Gastrocnemius medialis (tissue), 4 donors: Measurements from ENCODE around the gene ISL2. TPM values are rescaled to one million over a fixed set of nuclear protein-coding genes. Genes with fewer than 3 reads are reported as not detected.
A peak's percentile ranks its signal among the peaks of the same experiment; 100 is the strongest.

ENCODE experiments used
- ATAC-seq, 2 donors: fragments of 150-250 bp; one replicate each; pipeline ENCODE4 v1.9.1; 2016
- DNase-seq, 2 donors: peaks; one replicate each; pipeline ENCODE4 v3.0.0-alpha.2; 2019
- H3K27ac ChIP-seq, 4 donors: fragments of 200-600 bp; sonication (generic); 1 replicate in 1 of 4; 2 replicates in 3 of 4; pipeline ENCODE4 v1.5.1; 2016 to 2018; ENCODE audit warnings: mild to moderate bottlenecking in 2 of 4, moderate library complexity in 1 of 4
- H3K27me3 ChIP-seq, 3 donors: fragments of 200-600 bp; sonication (generic) in 2 of 3; 1 replicate in 1 of 3; 2 replicates in 2 of 3; pipeline versions ENCODE4 v1.5.1 to v1.6.0; 2016 to 2019; ENCODE audit warnings: mild to moderate bottlenecking in 1 of 3, moderate library complexity in 1 of 3
- H3K36me3 ChIP-seq, 2 donors: fragments of 200-600 bp; sonication (generic) in 1 of 2; one replicate each; pipeline ENCODE4 v1.5.1; 2017 to 2018
- H3K4me1 ChIP-seq, 2 donors: fragments of 200-600 bp; sonication (generic) in 1 of 2; one replicate each; pipeline ENCODE4 v1.5.1; 2016 to 2017; ENCODE audit warnings: mild to moderate bottlenecking in 2 of 2
- H3K4me3 ChIP-seq, 4 donors: fragments of 200-600 bp; sonication (generic) in 3 of 4; 1 replicate in 1 of 4; 2 replicates in 3 of 4; pipeline ENCODE4 v1.5.1; 2016 to 2019; ENCODE audit warnings: mild to moderate bottlenecking in 2 of 4
- H3K9me3 ChIP-seq, 3 donors: fragments of 200-600 bp; sonication (generic) in 2 of 3; 1 replicate in 1 of 3; 2 replicates in 2 of 3; pipeline ENCODE4 v1.5.1; 2016 to 2019
- CTCF ChIP-seq, 5 experiments: fragments of 450-650 bp in 3 of 5; fragments of 200-600 bp in 2 of 5; sonication (generic) in 2 of 5; IDR thresholded peaks in 4 of 5; conservative IDR thresholded peaks in 1 of 5; 1 replicate in 4 of 5; 2 replicates in 1 of 5; pipeline ENCODE4 v1.5.1; 2016 to 2019; ENCODE audit warnings: antibody characterized with exemption in 5 of 5, mild to moderate bottlenecking in 3 of 5, moderate library complexity in 3 of 5
- POLR2A ChIP-seq, 2 donors: fragments of 450-650 bp; IDR thresholded peaks; one replicate each; pipeline ENCODE4 v1.6.1; 2017; ENCODE audit warnings: antibody characterized with exemption in 2 of 2, mild to moderate bottlenecking in 2 of 2, moderate library complexity in 2 of 2
- in situ Hi-C, 4 donors: fragments of 200-750 bp; cut with MboI; loops; one replicate each; pipeline versions ENCODE4 v1.15.0 to v1.8.0; 2017; ENCODE audit warnings: low sequenced_read_pairs in 4 of 4
- intact Hi-C: fragments of 100-400 bp; cut with DNase I; formaldehyde crosslinking; loops from one replicate; pipeline ENCODE4 v1.15.1; 2023; ENCODE audit warnings: low total_unique reads
- total RNA-seq, 4 donors: library from RNA; depleted of rRNA; stranded (reverse); fragments of >200 nt; gene quantifications; one replicate each; pipeline versions ENCODE4 v1.1.0 to v1.2.3, GENCODE V29; 2016

ISL2 gene
- total RNA-seq, 4 donors from 2014 or later: not detected

GRCh38 chr15:76337059-76337695 lies 604 bp downstream of the ISL2 start:
- no peaks in the 10 kb centered on the region for H3K36me3 ChIP-seq
- peaks cover 87 to 94% (median 88%) of the 10 kb centered on the region in 3 donors for H3K27me3 ChIP-seq
- peaks cover 39 to 42% of the 10 kb centered on the region in 2 donors for H3K4me1 ChIP-seq
- no peak for DNase-seq
- H3K9me3 ChIP-seq: no peaks in the 10 kb centered on the region
- H3K4me3 ChIP-seq: peak overlapping the region in 1 of 4 donors; percentile 22
- H3K27ac ChIP-seq: no peak overlapping the region
- ATAC-seq: no peak
- intact Hi-C loops: loop anchor here (10.0 kb wide), 1 partner anchor 528 kb away; no protein-coding TSS in a partner anchor
- in situ Hi-C loops: loop anchor here in 3 of 4 donors (10.0 to 25.0 kb wide), 2 partner anchors 142 to 150 kb away; no protein-coding TSS in a partner anchor
- TF ChIP-seq CTCF (IDR thresholded peaks at IDR 0.05 in 4 of 5, conservative IDR thresholded peaks at IDR 0.05 in 1 of 5) (no peak), POLR2A (IDR thresholded peaks at IDR 0.05) (no peak)

DNA sequence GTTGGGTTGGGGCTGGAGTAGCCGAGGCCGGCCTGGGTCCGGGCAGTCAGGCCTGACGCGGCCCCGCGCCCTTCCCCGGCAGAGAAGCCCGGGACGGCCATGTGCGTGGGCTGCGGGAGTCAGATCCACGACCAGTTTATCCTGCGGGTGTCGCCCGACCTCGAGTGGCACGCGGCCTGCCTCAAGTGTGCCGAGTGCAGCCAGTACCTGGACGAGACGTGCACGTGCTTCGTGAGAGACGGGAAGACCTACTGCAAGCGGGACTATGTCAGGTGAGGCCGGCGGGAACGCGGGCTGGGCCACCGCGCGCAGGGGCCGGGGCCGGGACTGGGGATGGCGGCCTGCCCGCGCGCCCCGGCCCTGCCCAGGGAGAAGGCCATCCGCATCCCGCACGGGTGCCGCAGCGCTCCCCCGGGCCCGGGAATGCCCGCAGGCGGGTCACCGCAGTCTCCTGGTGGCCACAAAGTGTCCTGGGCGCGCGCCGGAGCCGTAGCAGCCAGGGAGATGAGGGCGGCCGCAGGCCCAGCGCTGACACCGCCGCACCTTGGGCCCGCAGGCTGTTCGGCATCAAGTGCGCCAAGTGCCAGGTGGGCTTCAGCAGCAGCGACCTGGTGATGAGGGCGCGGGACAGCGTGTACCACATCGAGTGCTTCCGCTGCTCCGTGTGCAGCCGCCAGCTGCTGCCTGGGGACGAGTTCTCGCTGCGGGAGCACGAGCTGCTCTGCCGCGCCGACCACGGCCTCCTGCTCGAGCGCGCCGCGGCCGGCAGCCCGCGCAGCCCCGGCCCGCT lies 1.3 kb downstream of the ISL2 start:
- no peak overlapping the region for H3K27ac ChIP-seq
- no peaks in the 10 kb centered on the region for H3K9me3 ChIP-seq
- no peak overlapping the region for H3K4me3 ChIP-seq
- H3K27me3 ChIP-seq: peaks cover 94 to 100% (median 95%) of the 10 kb centered on the region in 3 donors
- H3K36me3 ChIP-seq: no peaks in the 10 kb centered on the region
- no peak for DNase-seq
- H3K4me1 ChIP-seq: peaks cover 40 to 43% of the 10 kb centered on the region in 2 donors
- intact Hi-C loops (loop anchor here (10.0 kb wide), 1 partner anchor 527 kb away; no protein-coding TSS in a partner anchor), in situ Hi-C loops (loop anchor here in 3 of 4 donors (10.0 to 25.0 kb wide), 2 partner anchors 143 to 151 kb away; no protein-coding TSS in a partner anchor)
- no peak for ATAC-seq
- no peak for TF ChIP-seq POLR2A (IDR thresholded peaks at IDR 0.05)
- no peak for TF ChIP-seq CTCF (IDR thresholded peaks at IDR 0.05 in 4 of 5, conservative IDR thresholded peaks at IDR 0.05 in 1 of 5)

DNA sequence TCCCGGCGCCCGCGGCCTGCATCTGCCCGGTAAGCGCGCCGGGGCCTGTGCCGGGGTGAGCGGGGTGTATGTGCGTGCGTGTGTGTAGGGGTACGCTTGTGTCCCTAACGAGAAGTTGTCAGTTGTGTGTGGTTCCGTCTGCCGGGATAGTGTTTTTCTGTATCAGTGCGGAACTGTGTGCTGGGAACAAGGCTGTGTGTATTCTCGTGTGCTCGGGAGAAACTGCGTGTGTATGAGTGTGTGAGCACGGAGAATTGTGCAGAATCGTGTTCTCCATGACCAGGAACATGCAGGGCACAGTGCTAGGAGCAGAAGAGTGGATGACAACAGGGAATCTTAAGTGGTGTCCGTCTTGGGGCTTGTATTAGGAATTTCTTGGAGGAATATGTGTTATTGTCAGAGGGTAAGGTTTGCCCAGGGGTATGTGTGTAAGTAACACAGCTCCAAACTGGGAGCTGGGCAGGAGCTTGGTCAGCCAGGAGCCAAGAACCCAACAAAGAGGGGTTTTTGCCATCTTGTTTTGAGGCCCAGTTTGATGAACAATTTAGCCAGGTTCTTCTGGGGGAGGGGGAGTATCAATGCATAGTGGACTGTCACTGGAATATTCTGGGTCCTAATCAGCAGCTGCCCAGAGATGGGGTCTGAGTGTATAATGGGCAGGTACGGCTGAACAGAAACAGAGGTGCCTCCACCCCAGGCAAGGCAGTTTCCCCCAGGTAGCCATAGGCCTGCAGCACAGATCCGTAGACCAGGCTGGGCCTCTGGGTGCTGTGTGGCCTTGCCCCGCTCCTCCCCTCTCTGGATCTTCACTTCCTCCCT lies 2.1 kb downstream of the ISL2 start:
- in situ Hi-C loops: loop anchor here in 3 of 4 donors (10.0 to 25.0 kb wide), 2 partner anchors 144 to 151 kb away; no protein-coding TSS in a partner anchor
- H3K36me3 ChIP-seq: no peaks in the 10 kb centered on the region
- DNase-seq (no peak), ATAC-seq (no peak)
- intact Hi-C loops: loop anchor here (10.0 kb wide), 1 partner anchor 526 kb away; no protein-coding TSS in a partner anchor
- TF ChIP-seq POLR2A (IDR thresholded peaks at IDR 0.05) (no peak), CTCF (IDR thresholded peaks at IDR 0.05 in 4 of 5, conservative IDR thresholded peaks at IDR 0.05 in 1 of 5) (no peak)
- peaks cover 98 to 100% (median 98%) of the 10 kb centered on the region in 3 donors for H3K27me3 ChIP-seq
- H3K27ac ChIP-seq: no peak overlapping the region
- H3K4me3 ChIP-seq: no peak overlapping the region
- peaks cover 40 to 43% of the 10 kb centered on the region in 2 donors for H3K4me1 ChIP-seq
- H3K9me3 ChIP-seq: no peaks in the 10 kb centered on the region
